Type B pancreatic cell (in vitro differentiated cells): ENCODE data around the gene VWC2. TPM values are rescaled to one million over a fixed set of nuclear protein-coding genes. Genes with fewer than 3 reads are reported as not detected.

Experiments used
- DNase-seq: peaks from one replicate; pipeline ENCODE4 v3.0.0; 2021; ENCODE audit warnings: mixed read lengths; ENCODE audit not compliant: unreplicated experiment; ENCODE audit errors: extremely low spot score
- H3K27ac Mint-ChIP-seq: 2 replicates; pipeline ENCODE4 v1.8.0; 2021; ENCODE audit warnings: mild to moderate bottlenecking, mixed read lengths
- H3K27me3 Mint-ChIP-seq: 2 replicates; pipeline ENCODE4 v1.8.0; 2021; ENCODE audit warnings: mixed read lengths
- H3K36me3 Mint-ChIP-seq: 2 replicates; pipeline ENCODE4 v1.8.0; 2021; ENCODE audit warnings: mixed read lengths
- H3K4me1 Mint-ChIP-seq: one replicate; pipeline ENCODE4 v1.8.0; 2021; ENCODE audit warnings: mixed read lengths; ENCODE audit not compliant: unreplicated experiment
- H3K4me3 Mint-ChIP-seq: 2 replicates; pipeline ENCODE4 v1.8.0; 2021; ENCODE audit warnings: mild to moderate bottlenecking, mixed read lengths
- H3K9me3 Mint-ChIP-seq: 2 replicates; pipeline ENCODE4 v1.8.0; 2021; ENCODE audit warnings: mixed read lengths
- CTCF ChIP-seq: fragments of 200-600 bp; sonication (generic); conservative IDR thresholded peaks from 2 replicates; pipeline ENCODE4 v1.5.0; 2021; ENCODE audit warnings: antibody characterized with exemption, mild to moderate bottlenecking
- long read RNA-seq: library from polyadenylated mRNA; unstranded; transcript quantifications from one replicate; pipeline ENCODE4 v2.0.0, GENCODE V29; 2020
- total RNA-seq: library from RNA; stranded (reverse); gene quantifications from 2 replicates; pipeline ENCODE4 v1.2.1, GENCODE V29; 2021; ENCODE audit warnings: low replicate concordance

Gene VWC2
- 0.33 and 0.60 TPM in 2 replicates for total RNA-seq
- long read RNA-seq, partial matches to known transcripts: 0 of 1 reads
- long read RNA-seq, other reads (novel, unspliced or antisense): 1 of 1 reads

DNA sequence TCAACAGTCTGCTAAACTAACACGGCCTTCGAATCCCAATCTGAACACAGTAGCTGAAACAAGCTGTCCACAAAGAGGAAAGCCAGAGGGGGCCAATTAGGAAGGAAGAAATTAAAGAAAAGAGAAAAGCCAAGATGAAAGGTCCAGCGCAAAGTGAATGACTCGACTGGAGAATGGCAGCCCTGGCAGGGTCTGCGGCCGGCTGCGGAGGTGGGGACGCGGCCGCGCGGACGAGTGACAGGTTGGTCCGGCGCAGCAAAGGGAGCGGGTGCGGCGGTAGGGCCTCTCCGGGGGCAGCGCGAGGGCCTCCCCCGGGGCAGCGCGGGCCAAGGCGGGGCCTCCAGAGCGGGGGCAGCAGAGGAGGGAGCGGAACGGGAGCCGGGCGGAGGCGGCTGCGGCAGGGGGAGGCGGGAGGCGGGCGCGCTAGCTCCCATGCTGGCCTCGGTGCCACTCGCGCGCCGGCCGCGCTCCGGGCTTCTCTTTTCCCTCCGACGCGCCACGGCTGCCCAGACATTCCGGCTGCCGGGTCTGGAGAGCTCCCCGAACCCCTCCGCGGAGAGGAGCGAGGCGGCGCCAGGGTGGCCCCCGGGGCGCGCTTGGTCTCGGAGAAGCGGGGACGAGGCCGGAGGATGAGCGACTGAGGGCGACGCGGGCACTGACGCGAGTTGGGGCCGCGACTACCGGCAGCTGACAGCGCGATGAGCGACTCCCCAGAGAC lies at the start of gene VWC2:
Gene VWC2 (plus strand): TSS at position 421 of the 718 bp plus-strand sequence. CDS start 1,798 bp downstream, outside the sequence.
- H3K9me3 Mint-ChIP-seq: no peaks in the 10 kb centered on the region
- no peak within 1 kb of the TSS for H3K27ac Mint-ChIP-seq
- peaks cover 6% of the 10 kb centered on the region for H3K4me1 Mint-ChIP-seq
- H3K36me3 Mint-ChIP-seq: no peaks in the 10 kb centered on the region
- H3K4me3 Mint-ChIP-seq: peak within 1 kb of the TSS; percentile 96
- no peak for DNase-seq
- H3K27me3 Mint-ChIP-seq: peaks cover 80% of the 10 kb centered on the region
- TF ChIP-seq CTCF: no peak

- Mint-ChIP-seq H3K27ac (no peak overlapping the region), H3K4me1 (no peaks in the 10 kb centered on the region), H3K9me3 (no peaks in the 10 kb centered on the region), H3K27me3 (peaks cover 11% of the 10 kb centered on the region), H3K36me3 (no peaks in the 10 kb centered on the region), H3K4me3 (no peak overlapping the region)
- no peak for TF ChIP-seq CTCF
- no peak for DNase-seq
Observed at GRCh38 chr7:49724071-49724470, 49.4 kb upstream of the VWC2 start.

GRCh38 chr7:49731836-49732235 lies 41.6 kb upstream of the VWC2 start:
- H3K27ac Mint-ChIP-seq: no peak overlapping the region
- TF ChIP-seq CTCF: no peak
- DNase-seq: no peak
- no peaks in the 10 kb centered on the region for H3K9me3 Mint-ChIP-seq
- H3K4me1 Mint-ChIP-seq: no peaks in the 10 kb centered on the region
- no peaks in the 10 kb centered on the region for H3K36me3 Mint-ChIP-seq
- no peak overlapping the region for H3K4me3 Mint-ChIP-seq
- H3K27me3 Mint-ChIP-seq: peaks cover 3% of the 10 kb centered on the region

GRCh38 chr7:49762666-49763065 lies 10.8 kb upstream of the VWC2 start:
- Mint-ChIP-seq H3K9me3 (no peaks in the 10 kb centered on the region), H3K36me3 (no peaks in the 10 kb centered on the region), H3K4me1 (no peaks in the 10 kb centered on the region), H3K27ac (no peak overlapping the region), H3K27me3 (peaks cover 42% of the 10 kb centered on the region), H3K4me3 (no peak overlapping the region)
- TF ChIP-seq CTCF: no peak
- no peak for DNase-seq

DNA sequence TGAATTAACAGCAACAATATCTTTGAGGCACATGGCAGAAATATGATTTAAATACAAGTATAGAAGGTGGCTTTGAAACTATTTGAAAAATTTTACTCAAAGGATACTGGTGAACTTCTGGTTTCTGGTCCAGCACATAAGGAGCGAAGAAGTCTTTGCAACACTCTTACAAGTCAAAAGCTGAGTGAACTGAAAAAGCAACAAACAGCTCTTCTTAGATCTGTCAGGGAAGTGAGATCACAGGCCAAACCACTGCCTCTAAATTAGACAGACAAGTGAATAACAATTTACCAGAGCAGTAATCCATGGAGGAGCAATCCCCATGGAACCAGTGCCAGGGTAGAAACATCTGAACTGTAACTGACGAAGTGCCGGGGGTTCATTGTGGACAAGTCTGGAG lies 9.6 kb upstream of the VWC2 start:
- no peaks in the 10 kb centered on the region for H3K9me3 Mint-ChIP-seq
- peaks cover 52% of the 10 kb centered on the region for H3K27me3 Mint-ChIP-seq
- TF ChIP-seq CTCF: no peak
- H3K36me3 Mint-ChIP-seq: no peaks in the 10 kb centered on the region
- H3K4me1 Mint-ChIP-seq: no peaks in the 10 kb centered on the region
- no peak for DNase-seq
- H3K27ac Mint-ChIP-seq: no peak overlapping the region
- no peak overlapping the region for H3K4me3 Mint-ChIP-seq
